Neural crest cell (in vitro differentiated cells): Measurements from ENCODE around the gene CARF. TPM values are rescaled to one million over a fixed set of nuclear protein-coding genes. Genes with fewer than 3 reads are reported as not detected.

Experiments used
- DNase-seq: peaks from one replicate; pipeline ENCODE4 v3.0.0; 2021; ENCODE audit warnings: low read depth, mixed read lengths, low spot score
- H3K27ac Mint-ChIP-seq: one replicate; pipeline ENCODE4 v1.8.0; 2021; ENCODE audit warnings: mild to moderate bottlenecking, mixed read lengths; ENCODE audit not compliant: unreplicated experiment
- H3K27me3 Mint-ChIP-seq: 2 replicates; pipeline ENCODE4 v1.8.0; 2021; ENCODE audit warnings: low read depth, mild to moderate bottlenecking, mixed read lengths
- H3K36me3 Mint-ChIP-seq: 2 replicates; pipeline ENCODE4 v1.8.0; 2021; ENCODE audit warnings: low read depth, mild to moderate bottlenecking, mixed read lengths
- H3K4me1 Mint-ChIP-seq: 2 replicates; pipeline ENCODE4 v1.8.0; 2021; ENCODE audit warnings: mixed read lengths
- H3K4me3 Mint-ChIP-seq: one replicate; pipeline ENCODE4 v1.8.0; 2021; ENCODE audit warnings: mild to moderate bottlenecking, mixed read lengths
- H3K9me3 Mint-ChIP-seq: 2 replicates; pipeline ENCODE4 v1.8.0; 2021; ENCODE audit warnings: mixed read lengths
- total RNA-seq: library from RNA; stranded (reverse); gene quantifications from 2 replicates; pipeline ENCODE4 v1.2.1, GENCODE V29; 2021
- TF ChIP-seq, protein P1 (sequence below): fragments of 200-600 bp; sonication (generic); conservative IDR thresholded peaks from 2 replicates; pipeline ENCODE4 v1.5.0; 2021; ENCODE audit warnings: antibody characterized with exemption, mild to moderate bottlenecking

The CARF gene
- total RNA-seq, 1 donor from 2014 or later, result 6.8 TPM

DNA sequence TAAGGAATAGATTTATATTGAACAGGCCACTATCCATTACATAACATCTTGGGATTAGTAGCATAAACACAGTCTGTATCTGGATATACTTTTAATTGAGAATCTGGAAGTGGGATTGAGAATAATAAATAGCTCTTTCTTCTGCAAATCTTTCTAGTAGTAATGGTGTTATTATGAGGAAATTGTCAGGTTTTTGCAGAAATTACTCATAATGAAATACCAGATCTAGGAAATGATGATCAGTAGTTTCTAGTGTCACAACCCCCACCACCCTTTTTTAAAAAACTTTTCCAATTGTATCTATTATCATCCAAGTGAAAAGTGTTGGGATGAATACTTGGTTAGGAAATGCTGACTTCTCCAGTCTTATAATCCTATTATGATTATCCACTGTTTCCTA, 121.3 kb downstream of the CARF start:
- H3K4me3 Mint-ChIP-seq, result no peak overlapping the region
- no peaks in the 10 kb centered on the region for H3K27me3 Mint-ChIP-seq
- DNase-seq, result no peak
- peaks cover 3% of the 10 kb centered on the region for H3K9me3 Mint-ChIP-seq
- H3K36me3 Mint-ChIP-seq, result peaks cover 3% of the 10 kb centered on the region
- TF ChIP-seq, protein P1, sequence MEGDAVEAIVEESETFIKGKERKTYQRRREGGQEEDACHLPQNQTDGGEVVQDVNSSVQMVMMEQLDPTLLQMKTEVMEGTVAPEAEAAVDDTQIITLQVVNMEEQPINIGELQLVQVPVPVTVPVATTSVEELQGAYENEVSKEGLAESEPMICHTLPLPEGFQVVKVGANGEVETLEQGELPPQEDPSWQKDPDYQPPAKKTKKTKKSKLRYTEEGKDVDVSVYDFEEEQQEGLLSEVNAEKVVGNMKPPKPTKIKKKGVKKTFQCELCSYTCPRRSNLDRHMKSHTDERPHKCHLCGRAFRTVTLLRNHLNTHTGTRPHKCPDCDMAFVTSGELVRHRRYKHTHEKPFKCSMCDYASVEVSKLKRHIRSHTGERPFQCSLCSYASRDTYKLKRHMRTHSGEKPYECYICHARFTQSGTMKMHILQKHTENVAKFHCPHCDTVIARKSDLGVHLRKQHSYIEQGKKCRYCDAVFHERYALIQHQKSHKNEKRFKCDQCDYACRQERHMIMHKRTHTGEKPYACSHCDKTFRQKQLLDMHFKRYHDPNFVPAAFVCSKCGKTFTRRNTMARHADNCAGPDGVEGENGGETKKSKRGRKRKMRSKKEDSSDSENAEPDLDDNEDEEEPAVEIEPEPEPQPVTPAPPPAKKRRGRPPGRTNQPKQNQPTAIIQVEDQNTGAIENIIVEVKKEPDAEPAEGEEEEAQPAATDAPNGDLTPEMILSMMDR, result no peak
- no peak overlapping the region for H3K27ac Mint-ChIP-seq
- H3K4me1 Mint-ChIP-seq, result peaks cover 10% of the 10 kb centered on the region

GRCh38 chr2:203035879-203036470, 123.9 kb downstream of the CARF start:
- peaks cover 3% of the 10 kb centered on the region for H3K36me3 Mint-ChIP-seq
- H3K4me3 Mint-ChIP-seq, result no peak overlapping the region
- TF ChIP-seq, protein P1, result no peak
- peaks cover 3% of the 10 kb centered on the region for H3K9me3 Mint-ChIP-seq
- H3K27ac Mint-ChIP-seq, result no peak overlapping the region
- H3K4me1 Mint-ChIP-seq, result peaks cover 13% of the 10 kb centered on the region
- no peaks in the 10 kb centered on the region for H3K27me3 Mint-ChIP-seq
- DNase-seq, result no peak

Other genes starting within 250 kb of the CARF start
- gene ICA1L, start 40.5 kb upstream of the CARF start, total RNA-seq, result 12.9 and 15.1 TPM in 2 replicates
- 69.8 and 71.1 TPM in 2 replicates for gene WDR12, start 602 bp upstream of the CARF start, total RNA-seq
- gene NBEAL1, start 102.6 kb downstream of the CARF start, total RNA-seq, result 12.3 and 12.6 TPM in 2 replicates